Measurements from ENCODE around the gene TENM4. TPM values are rescaled to one million over a fixed set of nuclear protein-coding genes. Genes with fewer than 3 reads are reported as not detected.

Gene TENM4
- total and polyA plus RNA-seq, 2 of the 13 experiments (the other 11 are each of a cell fraction or from before 2014, with no cell fraction given), result not detected

DNA sequence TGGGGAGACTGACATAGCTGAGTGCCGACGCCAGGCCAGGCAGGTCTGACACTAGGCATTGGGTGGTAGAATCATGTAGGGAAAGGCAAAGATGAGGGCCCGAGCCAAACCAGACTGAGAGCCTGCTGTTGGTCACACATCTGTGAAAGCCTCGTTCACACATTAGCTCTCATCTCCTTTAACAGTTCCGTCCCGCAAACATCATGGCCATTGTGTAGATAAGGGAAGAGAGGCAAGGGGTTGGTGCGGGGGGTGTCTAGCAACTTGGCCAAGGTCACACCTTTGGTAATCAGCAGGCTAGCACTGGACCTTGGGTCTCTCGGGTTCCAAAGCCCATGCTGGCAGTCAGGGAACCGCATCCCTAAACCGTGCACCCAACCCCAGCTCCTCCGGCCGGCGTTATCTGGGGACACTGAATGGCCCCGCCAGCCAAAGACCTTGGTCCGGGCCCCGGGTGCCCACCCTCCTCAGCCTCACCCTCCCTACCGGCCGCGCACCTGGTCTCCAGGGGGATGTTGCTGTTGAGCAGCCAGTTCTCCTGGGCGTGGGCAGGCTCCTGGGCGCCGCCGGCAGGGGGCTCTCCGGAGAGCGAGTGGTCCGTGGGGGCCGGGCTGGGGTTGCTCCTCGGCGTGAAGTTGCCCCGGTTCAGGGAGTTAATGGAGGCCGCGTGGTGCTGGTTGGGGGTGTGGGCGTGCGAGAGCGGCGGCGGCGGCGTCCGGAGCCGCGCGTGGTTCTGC is 537.9 kb downstream of the TENM4 start (continued):
- TF ChIP-seq UBTF (CRISPR knock-in tag; IDR thresholded peaks at IDR 0.05), result no peak
- no peak for TF ChIP-seq MIER2 (CRISPR knock-in tag; IDR thresholded peaks at IDR 0.05)
- TF ChIP-seq, protein P1, sequence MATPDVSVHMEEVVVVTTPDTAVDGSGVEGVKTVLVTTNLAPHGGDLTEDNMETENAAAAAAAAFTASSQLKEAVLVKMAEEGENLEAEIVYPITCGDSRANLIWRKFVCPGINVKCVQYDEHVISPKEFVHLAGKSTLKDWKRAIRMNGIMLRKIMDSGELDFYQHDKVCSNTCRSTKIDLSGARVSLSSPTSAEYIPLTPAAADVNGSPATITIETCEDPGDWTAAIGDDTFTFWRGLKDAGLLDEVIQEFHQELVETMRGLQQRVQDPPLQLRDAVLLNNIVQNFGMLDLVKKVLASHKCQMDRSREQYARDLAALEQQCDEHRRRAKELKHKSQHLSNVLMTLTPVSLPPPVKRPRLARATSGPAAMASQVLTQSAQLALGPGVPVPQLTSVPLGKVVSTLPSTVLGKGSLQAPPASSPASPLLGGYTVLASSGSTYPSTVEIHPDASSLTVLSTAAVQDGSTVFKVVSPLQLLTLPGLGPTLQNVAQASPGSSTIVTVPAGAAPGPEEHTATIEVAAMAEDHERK (CRISPR knock-in tag; IDR thresholded peaks at IDR 0.05; ENCODE audit: low read depth), result no peak

GRCh38 chr11:78901831-78902230 is 539.0 kb downstream of the TENM4 start:
- Histone ChIP-seq H4K20me1 (ENCODE audit: insufficient read depth, low read length) (no peaks in the 10 kb centered on the region), H3K27ac (ENCODE audit: extremely low read length, insufficient read depth, low read length) (no peak overlapping the region), H3K36me3 (replicated peaks in 1 of 2; ENCODE audit: control insufficient read depth in 1 of 2, insufficient read depth in 2 of 2, low read length in 2 of 2) (no peaks in the 10 kb centered on the region), H3K4me3 (replicated peaks in 1 of 3; ENCODE audit: insufficient read depth in 1 of 3, low read depth in 2 of 3, low read length in 3 of 3) (no peak overlapping the region), H3K4me1 (ENCODE audit: insufficient read depth, low read length) (no peaks in the 10 kb centered on the region), H3K9ac (ENCODE audit: insufficient read depth, low read depth, low read length) (no peak overlapping the region), H3K9me3 (ENCODE audit: low read length) (no peaks in the 10 kb centered on the region), H3K4me2 (ENCODE audit: low read depth, low read length) (no peak overlapping the region), H2AFZ (ENCODE audit: low read length) (no peak overlapping the region), H3K27me3 (ENCODE audit: control insufficient read depth in 1 of 2, insufficient read depth in 2 of 2, low read length in 2 of 2) (peaks cover 0 to 13% of the 10 kb centered on the region in 2 experiments; a peak in 3 of 5 replicates), H3K79me2 (ENCODE audit: insufficient read depth, low read length) (no peaks in the 10 kb centered on the region)
- CTCF ChIA-PET (ENCODE audit: low intra/inter-chr PET ratio, low total read pairs), result no interaction called here
- ATAC-seq (no peak), FAIRE-seq (no peak), DNase-seq (ENCODE audit: low spot score) (no peak)
- no peak for TF ChIP-seq RFXAP (CRISPR knock-in tag; IDR thresholded peaks at IDR 0.05; ENCODE audit: borderline replicate concordance)
- TF ChIP-seq ZBTB34 (CRISPR knock-in tag; IDR thresholded peaks at IDR 0.05), result no peak
- TF ChIP-seq ZFX (CRISPR knock-in tag; IDR thresholded peaks at IDR 0.05; ENCODE audit: low read depth), result no peak
- no peak for TF ChIP-seq ZNF564 (CRISPR knock-in tag; IDR thresholded peaks at IDR 0.05)
- no peak for TF ChIP-seq ZBED4 (CRISPR knock-in tag; IDR thresholded peaks at IDR 0.05; ENCODE audit: borderline replicate concordance)
- no peak for TF ChIP-seq RCOR2 (CRISPR knock-in tag; IDR thresholded peaks at IDR 0.05)
- TF ChIP-seq ZNF17 (CRISPR knock-in tag; IDR thresholded peaks at IDR 0.05), result no peak
- BruUV-seq (replicated peaks), result no TSS peak
- POLR2A ChIA-PET, result no interaction called here
- in situ Hi-C loops (cut with HindIII; ENCODE audit: extremely low pct_ligation_motif_present, low pct_unique_long_range_greater_than_20kb) (no loop called here), intact Hi-C loops (cut with micrococcal nuclease; ENCODE audit: unreplicated experiment) (no loop called here)
- WGBS (ENCODE audit: low lambda C conversion rate), result 66% methylated on average over 5 of the region's 5 CpGs

All from HepG2 (cell line).